Effector memory CD4-positive, alpha-beta T cell (primary cell): ENCODE results near the gene RHEBL1.
A peak's percentile ranks its signal among the peaks of the same experiment; 100 is the strongest.

Experiments
- DNase-seq, 3 donors: peaks; one replicate each; pipeline ENCODE4 v3.0.0-alpha.2; 2020
- H3K27ac ChIP-seq: 2 replicates; pipeline ENCODE4 v1.7.0; 2013; ENCODE audit warnings: mild to moderate bottlenecking, low read length, moderate library complexity; ENCODE audit not compliant: insufficient read depth, poor library complexity, severe bottlenecking
- H3K27me3 ChIP-seq: replicated peaks from 2 replicates; pipeline ENCODE4 v1.7.0; 2013; ENCODE audit warnings: mild to moderate bottlenecking, low read length; ENCODE audit not compliant: insufficient read depth, control insufficient read depth, poor library complexity, severe bottlenecking
- H3K36me3 ChIP-seq: 2 replicates; pipeline ENCODE4 v1.7.0; 2013; ENCODE audit warnings: mild to moderate bottlenecking, low read length, moderate library complexity; ENCODE audit not compliant: control insufficient read depth, insufficient read depth
- H3K4me1 ChIP-seq: 2 replicates; pipeline ENCODE4 v1.7.0; 2013; ENCODE audit warnings: low read length, mild to moderate bottlenecking; ENCODE audit not compliant: control insufficient read depth, insufficient read depth, poor library complexity, severe bottlenecking
- H3K4me3 ChIP-seq: 2 replicates; pipeline ENCODE4 v1.7.0; 2013; ENCODE audit warnings: low read length, low read depth, mild to moderate bottlenecking; ENCODE audit not compliant: insufficient read depth, poor library complexity, severe bottlenecking
- H3K9me3 ChIP-seq: 2 replicates; pipeline ENCODE4 v1.7.0; 2013; ENCODE audit warnings: mild to moderate bottlenecking, low read length, moderate library complexity; ENCODE audit not compliant: control insufficient read depth

Gene RHEBL1

DNA sequence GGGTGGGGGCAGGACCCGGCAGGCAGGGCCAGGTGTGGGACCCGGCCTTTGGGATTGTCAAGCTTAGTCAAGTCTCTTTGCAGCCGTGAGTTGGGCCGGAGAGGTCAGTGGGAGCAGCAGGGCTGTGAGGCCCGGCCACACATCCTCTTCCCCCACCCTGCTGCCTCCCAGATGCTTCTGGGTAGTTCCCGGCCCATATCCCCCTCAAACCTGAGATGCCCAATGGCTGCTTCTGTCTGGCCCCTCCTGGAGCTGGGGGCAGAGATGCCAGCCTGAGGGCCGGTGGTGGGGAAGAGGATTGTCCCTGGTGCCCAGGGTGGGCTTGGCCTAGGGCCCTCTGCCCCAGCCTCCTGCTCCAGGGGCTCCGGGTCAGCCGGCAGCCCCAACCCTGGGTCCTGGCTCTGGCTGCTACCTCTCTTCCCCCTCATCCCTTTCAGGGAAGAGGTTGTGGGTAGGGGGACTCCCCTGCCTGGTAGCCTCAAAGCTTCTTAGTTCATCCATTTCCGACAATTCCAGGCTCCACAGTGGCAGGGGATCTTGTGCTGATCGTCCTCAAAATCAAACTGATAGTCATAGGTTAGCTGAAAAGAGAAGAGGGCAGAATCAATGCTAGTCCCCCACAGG, 48.4 kb downstream of the RHEBL1 start:
- H3K4me1 ChIP-seq, result peaks cover 14% of the 10 kb centered on the region
- no peaks in the 10 kb centered on the region for H3K27me3 ChIP-seq
- no peak for DNase-seq
- peaks cover 47% of the 10 kb centered on the region for H3K36me3 ChIP-seq
- no peaks in the 10 kb centered on the region for H3K9me3 ChIP-seq
- H3K4me3 ChIP-seq, result no peak overlapping the region
- no peak overlapping the region for H3K27ac ChIP-seq

DNA sequence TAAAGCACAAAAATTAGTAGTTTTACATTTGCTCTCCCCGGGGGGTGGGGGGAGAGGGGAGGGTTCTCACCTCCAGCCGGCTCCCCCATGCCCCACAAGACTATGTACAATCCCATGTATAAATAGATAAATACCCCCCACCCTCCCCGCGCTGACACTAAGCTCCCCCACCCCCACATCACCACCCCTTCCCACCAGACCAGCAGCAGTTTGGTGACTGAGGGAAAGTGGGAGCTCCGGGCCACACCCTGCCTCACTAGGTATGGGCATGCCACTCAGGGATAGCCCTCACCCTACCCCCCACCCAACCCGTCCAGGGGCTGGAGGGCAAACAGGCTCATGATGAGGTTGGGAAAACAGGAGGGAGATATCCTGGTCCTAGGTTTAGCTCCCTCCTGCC, 49.3 kb downstream of the RHEBL1 start:
- peaks cover 37% of the 10 kb centered on the region for H3K36me3 ChIP-seq
- H3K9me3 ChIP-seq, result no peaks in the 10 kb centered on the region
- H3K4me3 ChIP-seq, result no peak overlapping the region
- DNase-seq, result no peak
- no peaks in the 10 kb centered on the region for H3K27me3 ChIP-seq
- H3K4me1 ChIP-seq, result peaks cover 14% of the 10 kb centered on the region
- H3K27ac ChIP-seq, result peak overlapping the region; percentile 47

DNA sequence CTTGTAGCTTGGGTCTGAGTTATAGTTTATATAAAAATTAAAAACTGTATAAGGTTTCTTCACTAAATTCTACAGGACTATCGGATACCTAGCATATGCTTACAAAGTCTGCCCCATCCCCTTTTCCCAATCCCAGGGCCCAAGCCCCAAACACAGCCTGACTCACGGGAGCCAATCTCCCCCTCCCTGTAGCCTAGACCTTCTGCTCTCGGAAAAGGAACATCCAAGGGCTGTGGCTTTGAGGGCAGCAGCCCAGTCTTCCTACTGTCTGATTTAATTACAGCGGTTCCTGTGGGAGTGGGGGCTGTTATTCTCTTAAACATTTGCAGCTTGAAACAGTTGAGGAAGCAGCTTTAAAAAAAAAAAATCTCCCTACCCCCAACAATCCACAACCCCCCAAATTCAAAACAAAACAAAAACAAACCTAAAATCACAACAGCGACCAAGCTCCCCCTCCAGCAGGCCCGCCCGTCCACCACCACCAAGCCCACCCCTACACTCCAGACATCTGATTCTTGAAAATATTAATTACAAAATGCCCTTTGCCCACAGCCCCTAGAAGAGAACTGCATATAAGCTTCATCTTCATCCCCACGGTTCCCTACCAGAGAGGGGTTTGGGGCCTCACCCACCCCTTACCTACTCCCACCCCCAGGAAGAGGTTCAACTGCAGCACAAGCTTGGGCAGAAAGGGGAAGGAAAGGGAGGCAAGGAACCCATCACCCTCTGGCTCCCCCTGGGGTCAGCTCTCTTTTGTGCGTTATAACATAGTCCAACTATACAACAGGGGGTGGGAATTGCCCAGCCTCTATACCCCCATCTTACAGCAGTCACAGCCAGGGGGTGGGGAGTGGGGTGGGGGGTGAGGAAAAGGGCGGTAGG, 50.1 kb downstream of the RHEBL1 start:
- no peaks in the 10 kb centered on the region for H3K27me3 ChIP-seq
- H3K27ac ChIP-seq, result peak overlapping the region; percentile 91
- peaks cover 14% of the 10 kb centered on the region for H3K4me1 ChIP-seq
- H3K4me3 ChIP-seq, result no peak overlapping the region
- peaks cover 30% of the 10 kb centered on the region for H3K36me3 ChIP-seq
- DNase-seq, result peak in 2 of 3 donors; percentile 12 to 17
- no peaks in the 10 kb centered on the region for H3K9me3 ChIP-seq

DNA sequence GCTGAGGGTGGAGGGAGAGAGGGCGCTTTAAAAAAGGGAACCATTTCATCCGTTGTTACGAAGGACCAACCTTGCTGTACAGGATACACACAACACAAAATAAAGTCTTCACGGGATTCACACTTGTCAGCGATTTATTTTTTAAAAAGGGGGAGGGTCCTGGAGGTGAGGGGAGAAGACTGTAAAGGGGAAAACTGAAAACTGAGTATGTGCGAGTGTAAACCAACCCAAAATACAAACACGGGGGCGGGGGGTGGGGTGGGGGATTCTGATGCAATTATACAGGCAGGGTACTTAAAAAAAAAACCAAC, 50.7 kb downstream of the RHEBL1 start:
- Histone ChIP-seq H3K9me3 (no peaks in the 10 kb centered on the region), H3K36me3 (peaks cover 24% of the 10 kb centered on the region), H3K4me3 (peak overlapping the region; percentile 73), H3K27ac (peak overlapping the region; percentile 91), H3K27me3 (no peaks in the 10 kb centered on the region), H3K4me1 (peaks cover 14% of the 10 kb centered on the region)
- no peak for DNase-seq

DNA sequence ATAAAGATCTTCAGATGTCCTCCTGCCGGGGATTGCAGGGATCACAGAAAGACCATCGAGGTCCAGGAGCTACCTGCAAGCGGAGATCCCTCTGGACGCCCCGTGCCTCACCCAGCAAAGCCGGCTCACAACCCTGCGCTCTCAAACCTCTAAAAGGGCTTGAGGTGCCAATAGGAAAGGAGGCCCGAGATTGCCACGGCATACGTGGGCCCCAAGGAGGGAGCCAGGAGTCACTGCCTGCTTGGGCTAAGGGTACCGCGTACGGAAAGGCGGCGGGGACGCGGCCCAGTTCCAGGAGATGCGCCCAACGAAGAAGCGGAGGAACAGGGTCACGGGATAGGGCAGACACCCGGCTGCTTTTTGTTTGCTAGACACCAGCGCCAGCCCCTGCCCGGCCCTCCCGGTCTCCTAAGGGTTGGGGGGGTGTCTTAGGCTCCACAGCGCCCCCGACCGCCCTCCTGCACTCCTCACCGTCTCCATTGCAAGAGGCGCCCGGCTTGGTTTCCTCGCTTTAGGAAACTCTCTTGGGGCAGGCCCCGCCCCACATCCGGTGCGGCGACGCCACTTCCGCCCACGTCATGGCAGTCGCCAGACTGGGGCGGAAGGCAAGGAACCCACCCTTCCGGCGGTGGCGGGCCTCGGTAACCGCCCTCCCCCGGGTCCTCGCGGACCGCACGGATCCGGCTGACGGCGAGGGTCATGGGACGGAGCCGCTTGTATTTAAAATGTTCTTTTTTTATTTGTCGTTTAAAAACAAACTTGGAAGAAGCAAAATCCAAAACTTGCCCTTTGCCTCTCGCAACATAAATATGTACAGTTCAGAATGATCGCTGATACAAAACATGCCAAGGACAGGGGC, 51.3 kb downstream of the RHEBL1 start, which contains the start of gene PRKAG1:
Gene PRKAG1 (minus strand): TSS at position 516 of the 859 bp plus-strand sequence. CDS start 36 bp downstream, at position 480.
- H3K27ac ChIP-seq, result peak within 1 kb of the TSS; percentile 91
- H3K9me3 ChIP-seq, result no peaks in the 10 kb centered on the region
- H3K4me1 ChIP-seq, result peaks cover 14% of the 10 kb centered on the region
- H3K36me3 ChIP-seq, result peaks cover 18% of the 10 kb centered on the region
- peak within 1 kb of the TSS; percentile 73 for H3K4me3 ChIP-seq
- no peaks in the 10 kb centered on the region for H3K27me3 ChIP-seq
- DNase-seq, result peak; percentile 96 to 98 (median 96)

DNA sequence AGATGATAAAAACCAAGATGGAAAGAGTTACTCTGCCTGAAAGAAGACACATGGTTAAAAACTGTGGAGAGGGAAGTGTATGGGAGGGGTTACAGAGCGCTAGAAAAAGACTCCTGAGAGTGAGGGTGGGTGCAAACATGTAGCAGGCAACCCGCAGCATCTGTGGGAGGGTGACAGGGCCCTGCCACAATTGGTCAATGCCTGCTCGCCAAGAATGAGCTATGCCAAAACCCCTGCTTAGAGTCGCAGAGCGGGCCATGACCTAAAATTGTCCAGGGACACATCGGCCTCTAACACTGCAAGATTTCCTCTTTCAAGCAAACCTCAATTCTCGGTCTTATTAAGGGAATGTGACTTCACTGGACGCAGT, 51.9 kb downstream of the RHEBL1 start:
- H3K4me3 ChIP-seq, result peak overlapping the region; percentile 73
- H3K27me3 ChIP-seq, result no peaks in the 10 kb centered on the region
- H3K9me3 ChIP-seq, result no peaks in the 10 kb centered on the region
- peak overlapping the region; percentile 91 for H3K27ac ChIP-seq
- no peak for DNase-seq
- peaks cover 14% of the 10 kb centered on the region for H3K4me1 ChIP-seq
- H3K36me3 ChIP-seq, result peaks cover 18% of the 10 kb centered on the region

DNA sequence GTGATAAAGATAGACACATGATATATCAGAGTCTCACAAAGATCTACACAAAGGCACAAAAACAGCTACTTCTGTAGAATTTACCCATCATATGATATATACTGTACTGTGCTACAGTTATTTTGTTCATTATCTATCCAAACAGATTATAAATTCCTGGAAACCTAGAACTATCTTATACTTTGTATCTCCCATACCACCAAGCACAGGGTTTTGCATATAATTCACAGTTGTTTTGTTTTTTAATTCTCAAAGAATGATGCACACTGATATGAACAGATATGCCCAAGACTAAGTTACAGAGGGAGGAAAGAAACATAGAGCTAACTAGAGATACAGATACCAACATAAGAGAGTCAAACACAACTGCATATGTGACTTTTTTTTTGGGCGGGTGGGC, 54.6 kb downstream of the RHEBL1 start:
- no peak for DNase-seq
- Histone ChIP-seq H3K9me3 (no peaks in the 10 kb centered on the region), H3K27ac (no peak overlapping the region), H3K36me3 (peaks cover 26% of the 10 kb centered on the region), H3K27me3 (no peaks in the 10 kb centered on the region), H3K4me3 (no peak overlapping the region), H3K4me1 (peaks cover 14% of the 10 kb centered on the region)
